Sigmoid colon (tissue), 3 donors: ENCODE data around the gene RFFL.

Experiments
- CTCF ChIP-seq, 4 experiments: fragments of 450-650 bp in 3 of 4; fragments of 200-600 bp in 1 of 4; IDR thresholded peaks; one replicate each; pipeline ENCODE4 v1.5.1; 2016 to 2019; ENCODE audit warnings: antibody characterized with exemption in 4 of 4, mild to moderate bottlenecking in 3 of 4, moderate library complexity in 2 of 4
- POLR2A ChIP-seq, 2 donors: fragments of 450-650 bp; IDR thresholded peaks; one replicate each; pipeline ENCODE4 v1.6.1; 2016; ENCODE audit warnings: antibody characterized with exemption in 2 of 2, mild to moderate bottlenecking in 2 of 2, moderate library complexity in 2 of 2

- TF ChIP-seq CTCF (IDR thresholded peaks at IDR 0.05) (no peak), POLR2A (IDR thresholded peaks at IDR 0.05) (no peak)
Observed at GRCh38 chr17:35046245-35046644, 17.3 kb downstream of the RFFL start.
